Upper lobe of left lung (tissue), 4 donors: Measurements from ENCODE around the gene ZNF341.

Source experiments
- EP300 ChIP-seq, 4 donors: sonication (generic); formaldehyde crosslinking; IDR thresholded peaks; one replicate each; pipeline ENCODE4 v1.5.1; 2017; ENCODE audit warnings: antibody characterized with exemption in 4 of 4, control low read depth in 2 of 4
- TF ChIP-seq, protein P1 (sequence below), 6 experiments: fragments of 450-650 bp in 4 of 6; fragments of 200-600 bp in 2 of 6; sonication (generic) in 2 of 6; IDR thresholded peaks; one replicate each; pipeline ENCODE4 v1.5.1; 2016 to 2019; ENCODE audit warnings: antibody characterized with exemption in 6 of 6

DNA sequence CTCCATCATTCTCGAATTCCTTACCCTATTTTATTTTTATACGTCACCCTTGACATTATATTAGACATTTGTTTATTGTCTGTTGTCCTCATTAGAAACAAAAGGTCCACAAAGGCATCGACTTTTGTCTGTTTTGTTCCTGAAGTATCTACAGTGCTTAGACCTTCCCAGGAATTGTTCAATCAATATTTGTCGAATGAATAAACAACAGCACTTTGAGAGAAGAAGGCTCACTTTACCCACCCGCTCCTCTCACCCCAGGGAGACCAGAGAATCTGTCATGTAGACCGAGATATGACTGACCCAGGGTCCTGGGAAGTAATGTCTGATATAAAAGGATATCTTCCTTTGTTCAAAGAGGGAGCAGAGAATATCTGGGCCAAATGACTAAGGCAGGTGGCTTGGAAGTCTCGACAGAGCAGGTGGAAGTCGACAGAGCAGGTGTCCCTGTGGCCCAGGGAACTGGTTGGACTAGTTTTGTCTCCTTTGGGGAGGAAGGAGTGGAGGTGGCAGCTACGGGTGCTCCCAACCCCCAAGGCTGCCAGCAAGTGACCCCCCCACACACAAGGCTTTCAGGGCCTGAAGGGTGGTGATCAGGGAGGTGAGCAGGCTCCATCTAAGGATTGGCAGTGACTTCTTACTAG is 64.6 kb downstream of the ZNF341 start:
- TF ChIP-seq, protein P1, sequence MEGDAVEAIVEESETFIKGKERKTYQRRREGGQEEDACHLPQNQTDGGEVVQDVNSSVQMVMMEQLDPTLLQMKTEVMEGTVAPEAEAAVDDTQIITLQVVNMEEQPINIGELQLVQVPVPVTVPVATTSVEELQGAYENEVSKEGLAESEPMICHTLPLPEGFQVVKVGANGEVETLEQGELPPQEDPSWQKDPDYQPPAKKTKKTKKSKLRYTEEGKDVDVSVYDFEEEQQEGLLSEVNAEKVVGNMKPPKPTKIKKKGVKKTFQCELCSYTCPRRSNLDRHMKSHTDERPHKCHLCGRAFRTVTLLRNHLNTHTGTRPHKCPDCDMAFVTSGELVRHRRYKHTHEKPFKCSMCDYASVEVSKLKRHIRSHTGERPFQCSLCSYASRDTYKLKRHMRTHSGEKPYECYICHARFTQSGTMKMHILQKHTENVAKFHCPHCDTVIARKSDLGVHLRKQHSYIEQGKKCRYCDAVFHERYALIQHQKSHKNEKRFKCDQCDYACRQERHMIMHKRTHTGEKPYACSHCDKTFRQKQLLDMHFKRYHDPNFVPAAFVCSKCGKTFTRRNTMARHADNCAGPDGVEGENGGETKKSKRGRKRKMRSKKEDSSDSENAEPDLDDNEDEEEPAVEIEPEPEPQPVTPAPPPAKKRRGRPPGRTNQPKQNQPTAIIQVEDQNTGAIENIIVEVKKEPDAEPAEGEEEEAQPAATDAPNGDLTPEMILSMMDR (IDR thresholded peaks at IDR 0.05): no peak
- TF ChIP-seq EP300 (IDR thresholded peaks at IDR 0.05): peak in 1 of 4 donors; percentile 21
